Breast epithelium (tissue), 4 donors: ENCODE measurements around the gene MFN2. TPM values are rescaled to one million over a fixed set of nuclear protein-coding genes. Genes with fewer than 3 reads are reported as not detected.
A peak's percentile ranks its signal among the peaks of the same experiment; 100 is the strongest.

Experiments used
- DNase-seq, 2 donors: peaks; one replicate each; pipeline ENCODE4 v3.0.0-alpha.2; 2019; ENCODE audit warnings: low spot score in 2 of 2
- H3K27ac ChIP-seq, 2 donors: fragments of 200-600 bp; sonication (generic) in 1 of 2; one replicate each; pipeline ENCODE4 v1.5.1; 2016 to 2019; ENCODE audit warnings: mild to moderate bottlenecking in 1 of 2
- H3K27me3 ChIP-seq, 2 donors: fragments of 200-600 bp; sonication (generic) in 1 of 2; one replicate each; pipeline versions ENCODE4 v1.5.1 to v1.6.0; 2017 to 2019; ENCODE audit warnings: control low read depth in 1 of 2, mild to moderate bottlenecking in 1 of 2
- H3K36me3 ChIP-seq: fragments of 200-600 bp; one replicate; pipeline ENCODE4 v1.5.1; 2019
- H3K4me1 ChIP-seq, 2 donors: fragments of 200-600 bp; sonication (generic); one replicate each; pipeline ENCODE4 v1.5.1; 2016 to 2019; ENCODE audit warnings: control low read depth in 1 of 2
- H3K4me3 ChIP-seq, 3 donors: fragments of 200-600 bp; sonication (generic); 1 replicate in 2 of 3; 2 replicates in 1 of 3; pipeline ENCODE4 v1.5.1; 2016 to 2019; ENCODE audit warnings: mild to moderate bottlenecking in 3 of 3, moderate library complexity in 2 of 3
- H3K9me3 ChIP-seq, 2 donors: fragments of 200-600 bp; sonication (generic) in 1 of 2; one replicate each; pipeline ENCODE4 v1.5.1; 2016 to 2019; ENCODE audit warnings: control low read depth in 1 of 2
- CTCF ChIP-seq, 3 donors: fragments of 450-650 bp; IDR thresholded peaks; one replicate each; pipeline ENCODE4 v1.5.1; 2016 to 2017; ENCODE audit warnings: antibody characterized with exemption in 3 of 3, mild to moderate bottlenecking in 3 of 3, moderate library complexity in 3 of 3
- POLR2A ChIP-seq: fragments of 450-650 bp; IDR thresholded peaks from one replicate; pipeline ENCODE4 v1.6.1; 2016; ENCODE audit warnings: antibody characterized with exemption, mild to moderate bottlenecking, moderate library complexity
- POLR2AphosphoS5 ChIP-seq, 3 donors: sonication (generic); formaldehyde crosslinking; IDR thresholded peaks; one replicate each; pipeline ENCODE4 v1.6.1; 2017; ENCODE audit warnings: antibody characterized with exemption in 3 of 3
- intact Hi-C: fragments of 100-400 bp; cut with DNase I; formaldehyde crosslinking; loops from one replicate; pipeline ENCODE4 v1.15.1; 2023; ENCODE audit warnings: low total_unique reads
- total RNA-seq, 3 donors: library from RNA; depleted of rRNA; stranded (reverse); fragments of >200 nt; gene quantifications; one replicate each; pipeline ENCODE4 v1.1.0, GENCODE V29; 2016

Gene MFN2
- total RNA-seq, 3 donors from 2014 or later, result 51.4 to 64.9 (median 62.1) TPM

DNA sequence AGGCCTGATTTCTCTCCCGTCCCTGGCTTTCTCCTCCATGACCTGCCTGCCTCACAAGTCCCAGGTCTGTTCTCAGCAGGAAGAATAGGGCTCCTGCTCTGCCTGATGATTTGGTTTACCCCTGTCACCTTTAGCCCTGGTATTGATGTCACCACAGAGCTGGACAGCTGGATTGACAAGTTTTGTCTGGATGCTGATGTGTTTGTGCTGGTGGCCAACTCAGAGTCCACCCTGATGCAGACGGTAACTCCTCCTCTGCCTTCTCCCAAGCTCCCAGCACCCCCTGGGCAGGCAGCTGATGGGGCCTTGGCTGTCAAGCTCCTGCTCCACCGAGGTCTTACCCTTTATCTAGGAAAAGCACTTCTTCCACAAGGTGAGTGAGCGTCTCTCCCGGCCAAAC, 18.4 kb downstream of the MFN2 start:
- Histone ChIP-seq H3K9me3 (no peaks in the 10 kb centered on the region), H3K27me3 (no peaks in the 10 kb centered on the region), H3K27ac (no peak overlapping the region), H3K4me1 (no peaks in the 10 kb centered on the region), H3K36me3 (peaks cover 9% of the 10 kb centered on the region), H3K4me3 (no peak overlapping the region)
- no peak for DNase-seq
- intact Hi-C loops, result no loop called here
- TF ChIP-seq POLR2AphosphoS5 (IDR thresholded peaks at IDR 0.05), result no peak
- no peak for TF ChIP-seq POLR2A
- TF ChIP-seq CTCF (IDR thresholded peaks at IDR 0.05), result no peak

GRCh38 chr1:11999236-11999635, 19.0 kb downstream of the MFN2 start:
- H3K9me3 ChIP-seq, result no peaks in the 10 kb centered on the region
- peaks cover 12% of the 10 kb centered on the region for H3K36me3 ChIP-seq
- intact Hi-C loops, result no loop called here
- TF ChIP-seq POLR2AphosphoS5 (IDR thresholded peaks at IDR 0.05) (no peak), CTCF (IDR thresholded peaks at IDR 0.05) (no peak), POLR2A (no peak)
- no peaks in the 10 kb centered on the region for H3K4me1 ChIP-seq
- no peak for DNase-seq
- H3K27me3 ChIP-seq, result no peaks in the 10 kb centered on the region
- no peak overlapping the region for H3K4me3 ChIP-seq
- H3K27ac ChIP-seq, result no peak overlapping the region

GRCh38 chr1:12001249-12001917, 21.1 kb downstream of the MFN2 start:
- no peaks in the 10 kb centered on the region for H3K27me3 ChIP-seq
- no peak for TF ChIP-seq POLR2A
- TF ChIP-seq CTCF (IDR thresholded peaks at IDR 0.05), result peak in 1 of 3 donors; percentile 26
- no peak overlapping the region for H3K27ac ChIP-seq
- no peak for DNase-seq
- H3K36me3 ChIP-seq, result peaks cover 30% of the 10 kb centered on the region
- intact Hi-C loops, result no loop called here
- no peaks in the 10 kb centered on the region for H3K9me3 ChIP-seq
- H3K4me3 ChIP-seq, result no peak overlapping the region
- no peaks in the 10 kb centered on the region for H3K4me1 ChIP-seq

GRCh38 chr1:12001996-12002493, 21.8 kb downstream of the MFN2 start:
- no peak overlapping the region for H3K27ac ChIP-seq
- H3K27me3 ChIP-seq, result no peaks in the 10 kb centered on the region
- H3K9me3 ChIP-seq, result no peaks in the 10 kb centered on the region
- intact Hi-C loops, result no loop called here
- H3K36me3 ChIP-seq, result peaks cover 36% of the 10 kb centered on the region
- no peak for DNase-seq
- no peak overlapping the region for H3K4me3 ChIP-seq
- TF ChIP-seq CTCF (IDR thresholded peaks at IDR 0.05) (no peak), POLR2AphosphoS5 (IDR thresholded peaks at IDR 0.05) (no peak), POLR2A (no peak)
- H3K4me1 ChIP-seq, result no peaks in the 10 kb centered on the region

DNA sequence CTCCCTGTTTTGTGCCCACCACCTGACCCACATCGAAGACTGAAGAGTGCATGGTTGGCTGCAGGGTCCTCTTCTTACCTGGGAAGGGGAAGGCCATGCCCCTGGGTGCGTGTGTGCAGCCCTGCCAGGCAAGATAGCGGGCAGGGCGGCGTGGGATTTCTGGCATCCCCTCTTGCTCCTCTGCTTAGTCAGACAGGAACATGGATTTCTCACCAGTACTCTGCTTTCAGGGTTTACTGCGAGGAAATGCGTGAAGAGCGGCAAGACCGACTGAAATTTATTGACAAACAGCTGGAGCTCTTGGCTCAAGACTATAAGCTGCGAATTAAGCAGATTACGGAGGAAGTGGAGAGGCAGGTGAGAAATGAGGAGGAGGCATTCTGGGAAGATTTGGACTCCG, 23.5 kb downstream of the MFN2 start:
- no peak overlapping the region for H3K27ac ChIP-seq
- no peaks in the 10 kb centered on the region for H3K9me3 ChIP-seq
- H3K4me3 ChIP-seq, result no peak overlapping the region
- no peak for DNase-seq
- no peak for TF ChIP-seq POLR2A
- no peak for TF ChIP-seq CTCF (IDR thresholded peaks at IDR 0.05)
- TF ChIP-seq POLR2AphosphoS5 (IDR thresholded peaks at IDR 0.05), result no peak
- intact Hi-C loops, result no loop called here
- peaks cover 37% of the 10 kb centered on the region for H3K36me3 ChIP-seq
- no peaks in the 10 kb centered on the region for H3K4me1 ChIP-seq
- H3K27me3 ChIP-seq, result no peaks in the 10 kb centered on the region
